Spleen (tissue), 11 donors: ENCODE results near the gene TNS2. TPM values are rescaled to one million over a fixed set of nuclear protein-coding genes. Genes with fewer than 3 reads are reported as not detected.

ENCODE experiments used
- DNase-seq: peaks from one replicate; pipeline ENCODE4 v3.0.0-alpha.2; 2020
- H3K27ac ChIP-seq, 8 donors: fragments of 200-600 bp; sonication (generic) in 7 of 8; 1 replicate in 4 of 8; 2 replicates in 4 of 8; pipeline versions ENCODE4 v1.5.0 to v1.8.0; 2016 to 2021; ENCODE audit warnings: inconsistent platforms in 4 of 8, mild to moderate bottlenecking in 4 of 8, moderate library complexity in 1 of 8
- H3K27me3 ChIP-seq, 7 donors: fragments of 200-600 bp; sonication (generic) in 6 of 7; replicated peaks in 1 of 7; 1 replicate in 4 of 7; 2 replicates in 3 of 7; pipeline versions ENCODE4 v1.5.0 to v1.8.0; 2016 to 2021; ENCODE audit warnings: inconsistent platforms in 3 of 7, mild to moderate bottlenecking in 1 of 7
- H3K36me3 ChIP-seq, 6 donors: fragments of 200-600 bp; sonication (generic) in 5 of 6; 1 replicate in 4 of 6; 2 replicates in 2 of 6; pipeline versions ENCODE4 v1.5.0 to v1.8.0; 2016 to 2021; ENCODE audit warnings: inconsistent platforms in 2 of 6
- H3K4me1 ChIP-seq, 6 donors: fragments of 200-600 bp; sonication (generic) in 5 of 6; 1 replicate in 3 of 6; 2 replicates in 3 of 6; pipeline versions ENCODE4 v1.5.0 to v1.8.0; 2016 to 2021; ENCODE audit warnings: inconsistent platforms in 3 of 6
- H3K4me3 ChIP-seq, 8 donors: fragments of 200-600 bp; sonication (generic) in 7 of 8; 1 replicate in 4 of 8; 2 replicates in 4 of 8; pipeline versions ENCODE4 v1.5.0 to v1.8.0; 2016 to 2021; ENCODE audit warnings: inconsistent platforms in 4 of 8, mild to moderate bottlenecking in 4 of 8, moderate library complexity in 2 of 8
- H3K9me3 ChIP-seq, 8 donors: fragments of 200-600 bp; sonication (generic) in 7 of 8; 1 replicate in 4 of 8; 2 replicates in 4 of 8; pipeline versions ENCODE4 v1.5.0 to v1.8.0; 2016 to 2021; ENCODE audit warnings: inconsistent platforms in 4 of 8
- CTCF ChIP-seq, 11 experiments: fragments of 200-600 bp in 7 of 11; fragments of 450-650 bp in 4 of 11; sonication (generic) in 4 of 11; IDR thresholded peaks in 8 of 11; conservative IDR thresholded peaks in 3 of 11; 1 replicate in 7 of 11; 2 replicates in 4 of 11; pipeline versions ENCODE4 v1.4.0 to v1.8.0; 2016 to 2021; ENCODE audit warnings: antibody characterized with exemption in 11 of 11, inconsistent platforms in 4 of 11, mild to moderate bottlenecking in 1 of 11
- POLR2A ChIP-seq, 3 donors: fragments of 450-650 bp; IDR thresholded peaks; one replicate each; pipeline ENCODE4 v1.5.1; 2017; ENCODE audit warnings: antibody characterized with exemption in 3 of 3, mild to moderate bottlenecking in 1 of 3
- POLR2AphosphoS5 ChIP-seq, 3 donors: sonication (generic); formaldehyde crosslinking; IDR thresholded peaks; one replicate each; pipeline ENCODE4 v1.5.1; 2017; ENCODE audit warnings: antibody characterized with exemption in 3 of 3
- WGBS, 5 donors: extraction: QIAGEN DNeasy Blood & Tissue Kit in 3 of 5; methylation state at CpG; one replicate each; pipeline versions ENCODE4 v1.1.5 to v1.1.7; 2013 to 2018; 5-methylcytosine and 5-hydroxymethylcytosine counted together
- intact Hi-C: fragments of 100-400 bp; cut with DNase I; formaldehyde crosslinking; loops from one replicate; pipeline ENCODE4 v1.15.0; 2023; ENCODE audit warnings: low total_unique reads
- polyA plus RNA-seq, 3 donors: library from polyadenylated mRNA; stranded (reverse); fragments of 200-250 nt; gene quantifications; one replicate each; pipeline ENCODE4 v1.2.1, GENCODE V29; 2013
- total RNA-seq, 7 donors: library from RNA; depleted of rRNA in 3 of 7; stranded (reverse); fragments of >200 nt in 3 of 7; fragmentation: NEBNext Ultra II Directional in 4 of 7; extraction: Animal tissue kit (Norgen Biotek cat#: 25700) in 4 of 7; gene quantifications; one replicate each; pipeline versions ENCODE4 v1.1.0 to v1.2.1, GENCODE V29; 2016 to 2021
- donor health status: healthy with polysubstance abuse.
- donor health status: DM: no; HTN: no; CAD: no; lungs with moderate emphysema.
- donor health status: DM: no; HTN: no; CAD: no.
- donor health status: Bipolar disorder and iron deficiency.
- donor health status: healthy.
- donor health status: DM: no; HTN: no; CAD: no.
- donor health status: DM: yes; HTN: yes; CAD: no.

Gene TNS2
- total and polyA plus RNA-seq, 10 donors: 36.6 to 301 (median 162) TPM

GRCh38 chr12:53005215-53005985, 44.5 kb upstream of the TNS2 start:
- peaks cover 34 to 49% (median 47%) of the 10 kb centered on the region in 6 donors for H3K4me1 ChIP-seq
- H3K4me3 ChIP-seq: peak overlapping the region; percentile 39 to 99 (median 94)
- TF ChIP-seq POLR2AphosphoS5 (IDR thresholded peaks at IDR 0.05) (no peak), POLR2A (IDR thresholded peaks at IDR 0.05) (no peak), CTCF (IDR thresholded peaks at IDR 0.05 in 8 of 11, conservative IDR thresholded peaks at IDR 0.05 in 3 of 11) (no peak)
- H3K27ac ChIP-seq: peak overlapping the region; percentile 72 to 97 (median 94)
- intact Hi-C loops: no loop called here
- H3K9me3 ChIP-seq: no peaks in the 10 kb centered on the region
- peaks cover 0 to 25% (median 5%) of the 10 kb centered on the region in 6 donors for H3K36me3 ChIP-seq
- 26 to 32% (median 27%) methylated on average over 28 of the region's 28 CpGs for WGBS, 5 donors
- H3K27me3 ChIP-seq: peaks cover 0 to 10% (median 0%) of the 10 kb centered on the region in 7 donors
- DNase-seq: peak; percentile 85

- Histone ChIP-seq H3K4me1 (peaks cover 41 to 57% (median 55%) of the 10 kb centered on the region in 6 donors), H3K36me3 (peaks cover 0 to 33% (median 12%) of the 10 kb centered on the region in 6 donors), H3K4me3 (peak within 1 kb of the TSS; percentile 76 to 99 (median 94)), H3K9me3 (no peaks in the 10 kb centered on the region), H3K27me3 (peaks cover 0 to 2% (median 0%) of the 10 kb centered on the region in 7 donors), H3K27ac (peak within 1 kb of the TSS; percentile 76 to 97 (median 94))
- DNase-seq: peak; percentile 100
- peak; percentile 89 to 95 (median 92) for TF ChIP-seq POLR2AphosphoS5 (IDR thresholded peaks at IDR 0.05)
- TF ChIP-seq POLR2A (IDR thresholded peaks at IDR 0.05): peak in 1 of 3 donors; percentile 47
- TF ChIP-seq CTCF (IDR thresholded peaks at IDR 0.05 in 8 of 11, conservative IDR thresholded peaks at IDR 0.05 in 3 of 11): peak in 3 of 11 experiments; percentile 13 to 39 (median 28)
- intact Hi-C loops: no loop called here
- 0 to 1% (median 0%) methylated on average over 55 to 64 of the region's 64 CpGs for WGBS, 5 donors
Measured at GRCh38 chr12:53005986-53006809, 43.7 kb upstream of the TNS2 start, which contains the start of gene EIF4B. Gene EIF4B, plus strand, starts transcription at chr12:53006456. Its CDS starts 28 bp downstream, at chr12:53006484.

- intact Hi-C loops: no loop called here
- peaks cover 48 to 64% (median 61%) of the 10 kb centered on the region in 6 donors for H3K4me1 ChIP-seq
- peak overlapping the region; percentile 76 to 97 (median 94) for H3K27ac ChIP-seq
- H3K9me3 ChIP-seq: no peaks in the 10 kb centered on the region
- peak overlapping the region; percentile 76 to 99 (median 94) for H3K4me3 ChIP-seq
- H3K27me3 ChIP-seq: no peaks in the 10 kb centered on the region
- TF ChIP-seq POLR2A (IDR thresholded peaks at IDR 0.05) (no peak), CTCF (IDR thresholded peaks at IDR 0.05 in 8 of 11, conservative IDR thresholded peaks at IDR 0.05 in 3 of 11) (no peak), POLR2AphosphoS5 (IDR thresholded peaks at IDR 0.05) (no peak)
- peaks cover 0 to 39% (median 13%) of the 10 kb centered on the region in 6 donors for H3K36me3 ChIP-seq
- DNase-seq: peak; percentile 93
- WGBS, 5 donors: 0% methylated on average over 18 to 38 of the region's 38 CpGs
Measured at GRCh38 chr12:53006810-53007309, 43.0 kb upstream of the TNS2 start.
